ENCODE measurements around the gene MYZAP.

The MYZAP gene, protein sequence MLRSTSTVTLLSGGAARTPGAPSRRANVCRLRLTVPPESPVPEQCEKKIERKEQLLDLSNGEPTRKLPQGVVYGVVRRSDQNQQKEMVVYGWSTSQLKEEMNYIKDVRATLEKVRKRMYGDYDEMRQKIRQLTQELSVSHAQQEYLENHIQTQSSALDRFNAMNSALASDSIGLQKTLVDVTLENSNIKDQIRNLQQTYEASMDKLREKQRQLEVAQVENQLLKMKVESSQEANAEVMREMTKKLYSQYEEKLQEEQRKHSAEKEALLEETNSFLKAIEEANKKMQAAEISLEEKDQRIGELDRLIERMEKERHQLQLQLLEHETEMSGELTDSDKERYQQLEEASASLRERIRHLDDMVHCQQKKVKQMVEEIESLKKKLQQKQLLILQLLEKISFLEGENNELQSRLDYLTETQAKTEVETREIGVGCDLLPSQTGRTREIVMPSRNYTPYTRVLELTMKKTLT
- long read RNA-seq, donor 1, partial matches to known transcripts = 0 of 4 reads
- long read RNA-seq, donor 1, other reads (novel, unspliced or antisense) = 0 of 4 reads
- long read RNA-seq, donor 2 = 0 reads
- long read RNA-seq, donor 3, partial matches to known transcripts = 0 of 1 reads
- long read RNA-seq, donor 3, other reads (novel, unspliced or antisense) = 0 of 1 reads
- long read RNA-seq, donor 4, partial matches to known transcripts = 0 of 1 reads
- long read RNA-seq, donor 4, other reads (novel, unspliced or antisense) = 0 of 1 reads
- long read RNA-seq, donor 5, partial matches to known transcripts = 0 of 1 reads
- long read RNA-seq, donor 5, other reads (novel, unspliced or antisense) = 0 of 1 reads
- long read RNA-seq, donor 6, partial matches to known transcripts = 0 of 1 reads
- long read RNA-seq, donor 6, other reads (novel, unspliced or antisense) = 0 of 1 reads
- long read RNA-seq, donor 7 = 0 reads
- long read RNA-seq, donor 8, partial matches to known transcripts = 0 of 1 reads
- long read RNA-seq, donor 8, other reads (novel, unspliced or antisense) = 0 of 1 reads

- DNase-seq = peak; percentile 76
Observed at GRCh38 chr15:57591822-57592367, at the start of gene MYZAP. TSS of gene MYZAP (plus strand) at chr15:57591904. CDS start at chr15:57592035, 131 bp downstream.

GRCh38 chr15:57542505-57542817 lies 49.2 kb upstream of the MYZAP start:
- no peak for DNase-seq

DNA sequence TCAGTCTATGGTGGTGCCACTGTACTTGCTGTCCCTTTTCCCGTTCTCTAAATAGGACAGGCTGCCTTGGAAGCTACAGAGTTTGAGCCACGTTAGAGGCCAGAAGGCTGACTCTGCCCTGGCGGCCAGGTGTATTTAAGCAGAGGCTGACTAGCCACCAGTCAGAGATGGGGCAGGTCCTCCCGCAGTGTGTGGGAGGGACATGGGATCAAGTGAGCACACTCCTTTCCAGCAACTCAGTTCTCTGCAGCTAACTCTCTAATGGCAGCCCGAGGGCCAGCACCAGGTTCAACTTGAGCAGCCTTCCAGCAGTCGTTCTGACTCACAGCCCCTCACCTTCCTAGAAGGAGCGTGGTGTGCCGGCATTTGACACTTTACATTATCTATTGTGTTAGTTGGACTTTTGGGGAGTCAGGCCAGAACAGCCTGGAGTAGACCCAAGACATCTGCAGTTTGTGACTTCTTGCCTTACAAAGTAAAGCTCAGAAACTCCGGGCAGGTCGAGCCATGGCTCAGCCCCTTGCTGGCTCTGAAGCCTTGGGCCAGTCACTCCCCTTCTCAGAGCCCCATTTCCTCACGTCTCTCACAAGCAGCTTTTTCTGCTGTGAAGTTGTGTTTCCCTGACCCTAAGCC lies 46.7 kb upstream of the MYZAP start:
- no peak for DNase-seq

- no peak for DNase-seq
Observed at GRCh38 chr15:57545995-57546394, 45.7 kb upstream of the MYZAP start.

DNA sequence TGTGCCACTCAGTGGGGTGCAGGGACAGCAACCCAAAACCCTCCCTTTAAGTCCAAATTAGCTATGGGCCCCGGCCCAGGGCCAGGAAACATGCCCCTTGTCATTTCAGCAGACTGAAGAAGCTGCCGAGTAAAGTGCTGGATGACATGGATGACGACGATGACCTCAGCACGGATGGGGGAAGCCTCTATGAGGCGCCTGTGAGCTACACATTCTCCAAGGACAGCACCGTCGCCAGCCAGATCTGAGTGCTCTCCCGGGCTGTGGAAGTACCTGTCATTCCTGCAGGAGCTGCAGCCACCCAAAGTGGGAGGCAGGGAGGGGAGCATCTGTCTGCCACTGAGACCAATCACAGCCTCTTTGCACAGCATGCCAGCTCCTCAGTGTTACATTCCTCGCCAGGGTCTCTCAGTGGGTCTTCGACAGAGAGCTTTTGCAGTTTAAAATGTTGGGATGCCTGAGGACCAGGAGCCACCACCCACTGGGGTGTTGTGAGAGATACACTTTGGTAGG lies 44.4 kb upstream of the MYZAP start:
- DNase-seq = no peak

- DNase-seq = no peak
Observed at GRCh38 chr15:57548351-57548750, 43.4 kb upstream of the MYZAP start.

DNA sequence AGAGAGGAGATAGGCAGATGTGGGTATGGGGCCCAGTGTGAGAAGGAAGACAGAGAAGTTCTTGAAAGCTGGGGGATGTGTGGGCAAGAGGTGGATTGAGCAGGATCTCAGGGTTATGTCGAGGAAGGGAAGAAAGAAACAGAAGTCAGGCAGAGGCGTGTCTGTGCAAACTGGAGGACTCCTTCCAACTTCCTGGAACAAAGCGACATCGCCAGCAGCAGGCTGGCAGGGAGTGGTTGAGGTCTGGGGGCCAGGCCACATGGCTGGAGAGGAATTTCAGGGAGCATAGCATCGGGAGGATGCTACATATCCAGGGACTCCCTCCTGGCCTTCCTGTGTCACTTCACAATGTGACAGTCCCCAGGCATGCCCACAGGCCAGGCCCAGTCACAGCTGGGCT lies 42.9 kb upstream of the MYZAP start:
- no peak for DNase-seq

- no peak for DNase-seq
Observed at GRCh38 chr15:57549935-57550334, 41.8 kb upstream of the MYZAP start.

GRCh38 chr15:57550640-57551039 lies 41.1 kb upstream of the MYZAP start:
- no peak for DNase-seq

- no peak for DNase-seq
Observed at GRCh38 chr15:57551715-57552677, 39.7 kb upstream of the MYZAP start.

DNA sequence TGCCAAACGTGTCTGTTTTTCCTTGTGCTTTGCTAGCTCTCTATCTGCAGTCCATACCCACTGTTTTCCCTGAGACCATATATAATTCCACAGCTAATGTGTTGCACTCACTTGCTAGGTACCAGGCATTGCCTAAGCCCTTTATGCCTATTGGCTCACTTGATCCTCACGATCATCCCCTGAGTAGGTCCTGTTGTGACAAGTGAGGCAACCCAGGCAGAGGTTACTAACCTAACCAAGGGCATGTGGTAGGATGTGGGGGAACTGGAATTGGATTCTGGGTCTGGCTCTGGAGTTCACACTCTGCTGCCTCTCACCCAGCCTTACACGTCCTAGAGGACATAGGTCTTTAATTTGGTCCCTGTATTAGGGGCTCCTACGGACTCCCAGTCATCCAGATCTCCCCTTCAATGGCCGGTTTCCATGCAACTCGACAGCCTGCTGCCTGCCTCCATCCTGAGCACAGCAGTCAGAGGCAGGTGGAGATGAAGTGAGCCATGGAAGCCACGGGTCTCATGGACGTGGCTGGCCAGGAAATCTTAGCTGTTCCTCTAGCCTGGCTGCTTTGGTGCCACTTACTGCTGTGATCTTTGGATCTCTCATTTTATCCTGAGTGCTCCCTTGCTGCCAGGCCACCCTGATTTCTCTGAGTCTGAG lies 38.9 kb upstream of the MYZAP start:
- peak; percentile 2 for DNase-seq

DNA sequence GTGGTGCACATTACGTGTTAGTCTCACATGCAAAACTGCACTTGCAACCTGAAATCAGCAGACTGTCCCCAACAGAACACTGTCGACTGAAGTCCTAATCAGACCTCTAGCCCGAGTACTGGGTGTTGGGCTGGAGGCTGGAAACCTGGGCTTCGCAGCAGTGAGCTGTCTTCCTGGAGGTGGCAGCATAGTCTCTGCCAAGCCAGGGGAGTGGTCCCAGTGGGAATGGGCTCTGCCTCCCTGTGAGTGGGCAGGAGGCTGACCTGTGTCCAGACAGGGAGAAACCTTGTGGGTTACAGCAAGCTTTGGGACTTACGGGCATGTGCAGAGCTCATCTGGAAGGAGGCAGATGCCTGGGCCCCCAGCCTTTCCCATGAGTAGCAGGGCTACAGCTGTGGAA lies 38.2 kb upstream of the MYZAP start:
- peak; percentile 3 for DNase-seq

DNA sequence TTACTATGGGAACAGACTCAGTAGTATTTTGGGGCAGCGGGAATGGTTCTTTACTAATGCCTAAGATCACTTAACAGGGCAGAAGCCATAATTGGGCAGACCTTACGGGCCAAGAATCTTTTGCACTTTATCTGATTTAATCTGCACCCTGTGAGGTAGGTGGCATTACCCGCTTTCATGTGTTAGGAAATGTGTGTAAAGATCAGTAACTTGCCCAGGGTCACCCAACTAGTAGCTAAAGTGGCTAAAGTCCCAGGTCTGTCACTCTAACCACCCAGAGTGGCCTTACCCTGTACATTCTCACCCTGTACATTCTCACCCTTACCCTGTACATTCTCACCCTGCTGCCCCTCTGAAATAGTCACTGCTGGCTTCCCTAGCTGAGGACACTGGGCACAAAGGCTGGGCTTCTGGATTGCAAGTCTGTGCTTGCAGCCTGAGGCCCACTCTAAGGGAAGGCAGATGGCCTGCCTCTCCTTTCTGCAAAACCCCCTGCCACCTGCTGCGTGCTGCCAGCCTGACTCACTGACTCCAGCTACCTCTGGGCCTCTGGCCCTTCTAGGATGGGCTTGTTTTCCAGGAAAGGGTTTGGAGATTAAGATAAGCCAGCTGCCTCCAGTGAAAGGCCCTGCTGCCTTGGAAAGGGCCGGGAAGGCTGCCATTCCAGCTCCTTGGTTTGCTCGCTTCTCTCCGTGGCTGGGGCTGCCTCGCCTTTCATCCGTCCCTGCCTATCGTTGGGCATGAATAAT lies 37.5 kb upstream of the MYZAP start:
- DNase-seq = no peak

DNA sequence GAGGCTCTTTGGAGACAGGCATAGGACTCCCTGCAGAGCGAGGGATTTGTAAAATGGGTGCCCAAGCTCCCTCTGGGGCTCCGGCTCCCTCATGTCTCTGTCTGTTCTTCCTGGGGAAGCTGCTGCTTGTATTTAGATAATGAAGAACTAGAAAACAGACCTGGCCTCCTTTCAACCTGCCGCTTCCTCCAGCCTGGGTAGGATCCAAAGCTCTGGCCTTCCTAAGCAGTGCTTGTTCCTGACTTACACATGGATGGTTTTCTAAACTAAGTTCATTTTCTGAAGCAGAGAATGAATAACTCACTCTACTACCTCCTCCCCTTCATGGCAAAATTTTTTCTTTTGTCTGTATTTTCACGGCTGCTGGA lies 36.9 kb upstream of the MYZAP start:
- no peak for DNase-seq

DNA sequence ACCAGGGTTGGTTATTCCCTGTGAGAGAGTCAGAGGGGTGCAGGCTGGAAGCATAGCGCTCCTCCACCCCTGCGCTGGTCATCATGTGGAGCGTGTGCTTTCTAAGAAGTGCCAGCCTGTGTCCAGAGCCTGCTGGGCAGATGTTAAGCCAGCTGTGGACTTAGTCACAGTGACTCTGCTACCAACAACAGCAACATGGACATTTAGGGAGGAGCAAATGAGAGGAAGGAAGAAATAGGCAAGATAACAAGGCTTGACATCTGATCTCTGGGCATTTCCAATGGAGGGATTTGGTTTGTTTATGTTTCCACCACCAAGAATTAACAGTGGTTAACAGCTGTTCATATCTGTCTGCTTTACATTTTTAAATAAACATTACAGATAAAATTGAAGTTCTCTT lies 36.4 kb upstream of the MYZAP start:
- no peak for DNase-seq

DNA sequence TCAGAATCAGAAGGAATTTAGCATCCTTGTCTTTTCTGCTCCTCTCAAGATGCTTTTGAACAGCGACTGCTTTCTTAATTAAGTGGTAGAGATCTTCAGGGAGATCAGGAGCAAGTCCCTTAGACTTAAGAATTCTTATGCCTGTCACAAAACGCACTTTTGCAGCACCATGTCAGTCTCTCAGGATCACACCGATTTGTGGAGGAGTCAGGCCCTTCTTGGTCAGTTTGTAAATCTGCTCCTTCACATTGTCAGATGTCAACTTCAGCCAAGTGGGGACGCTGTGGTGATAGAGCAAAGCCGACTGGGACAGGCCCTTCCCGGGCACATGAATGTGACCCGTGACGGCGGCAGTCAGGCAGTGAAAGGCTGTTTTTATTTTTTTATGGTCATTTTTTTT lies 35.7 kb upstream of the MYZAP start:
- no peak for DNase-seq

GRCh38 chr15:57557267-57557666 lies 34.4 kb upstream of the MYZAP start:
- no peak for DNase-seq

- DNase-seq = no peak
Observed at GRCh38 chr15:57557810-57558209, 33.9 kb upstream of the MYZAP start.

- peak; percentile 51 for DNase-seq
Observed at GRCh38 chr15:57559875-57560274, 31.8 kb upstream of the MYZAP start.
